ENCODE data around the gene UBE2L3.
"Not testable (repeated sequence)": the region's sequence is repeated elsewhere in the genome, so short reads cannot be mapped to it uniquely, and the experiment has no call there.

Gene UBE2L3

GRCh38 chr22:21633481-21633880 lies 66.0 kb downstream of the UBE2L3 start:
- no peak for DNase-seq (ENCODE audit: extremely low read depth, low read depth)
- TF ChIP-seq, protein P1, sequence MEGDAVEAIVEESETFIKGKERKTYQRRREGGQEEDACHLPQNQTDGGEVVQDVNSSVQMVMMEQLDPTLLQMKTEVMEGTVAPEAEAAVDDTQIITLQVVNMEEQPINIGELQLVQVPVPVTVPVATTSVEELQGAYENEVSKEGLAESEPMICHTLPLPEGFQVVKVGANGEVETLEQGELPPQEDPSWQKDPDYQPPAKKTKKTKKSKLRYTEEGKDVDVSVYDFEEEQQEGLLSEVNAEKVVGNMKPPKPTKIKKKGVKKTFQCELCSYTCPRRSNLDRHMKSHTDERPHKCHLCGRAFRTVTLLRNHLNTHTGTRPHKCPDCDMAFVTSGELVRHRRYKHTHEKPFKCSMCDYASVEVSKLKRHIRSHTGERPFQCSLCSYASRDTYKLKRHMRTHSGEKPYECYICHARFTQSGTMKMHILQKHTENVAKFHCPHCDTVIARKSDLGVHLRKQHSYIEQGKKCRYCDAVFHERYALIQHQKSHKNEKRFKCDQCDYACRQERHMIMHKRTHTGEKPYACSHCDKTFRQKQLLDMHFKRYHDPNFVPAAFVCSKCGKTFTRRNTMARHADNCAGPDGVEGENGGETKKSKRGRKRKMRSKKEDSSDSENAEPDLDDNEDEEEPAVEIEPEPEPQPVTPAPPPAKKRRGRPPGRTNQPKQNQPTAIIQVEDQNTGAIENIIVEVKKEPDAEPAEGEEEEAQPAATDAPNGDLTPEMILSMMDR (IDR thresholded peaks at IDR 0.05; ENCODE audit: low read depth, low read length), result no peak

DNA sequence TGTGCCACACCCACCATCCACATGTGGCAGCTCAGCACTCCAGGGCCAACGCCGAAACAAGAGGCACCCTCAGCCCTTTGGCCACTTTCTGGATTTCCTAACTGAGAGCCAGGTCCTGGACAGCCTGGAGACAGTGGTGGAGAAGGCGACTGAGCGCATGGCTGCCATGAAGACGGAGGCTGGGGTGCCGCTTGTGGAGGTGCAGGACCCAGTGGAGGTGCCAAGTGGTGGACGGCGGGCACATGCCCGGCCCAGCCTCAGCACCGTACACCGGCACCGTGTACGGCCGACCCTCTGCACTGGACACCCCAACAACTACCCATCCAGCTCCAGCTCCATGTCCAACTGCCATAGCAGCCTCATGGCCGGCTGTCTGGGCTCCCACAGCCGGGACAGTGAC lies 66.6 kb downstream of the UBE2L3 start:
- no peak for DNase-seq (ENCODE audit: extremely low read depth, low read depth)
- TF ChIP-seq, protein P1 (IDR thresholded peaks at IDR 0.05; ENCODE audit: low read depth, low read length), result no peak

DNA sequence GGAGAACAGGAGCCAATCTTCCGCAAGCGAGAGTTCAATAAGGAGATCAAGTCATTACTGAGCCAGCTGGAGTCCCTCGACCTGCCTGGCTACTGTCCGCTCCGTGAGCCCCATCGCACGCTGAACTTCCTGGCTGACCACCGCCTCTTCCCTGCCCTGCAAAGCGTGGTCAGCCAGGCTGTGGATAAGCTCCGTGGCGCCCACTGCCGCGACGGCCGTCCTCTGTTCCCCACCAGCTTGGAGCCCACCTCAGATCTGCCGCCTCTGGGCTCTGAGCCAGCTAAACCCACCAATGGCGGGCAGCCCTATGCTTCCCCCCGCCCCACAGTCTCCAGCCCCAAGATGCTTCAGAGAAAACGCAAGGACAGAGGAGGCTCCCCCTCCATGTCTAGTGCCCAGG lies 67.3 kb downstream of the UBE2L3 start:
- no peak for DNase-seq (ENCODE audit: extremely low read depth, low read depth)
- TF ChIP-seq, protein P1 (IDR thresholded peaks at IDR 0.05; ENCODE audit: low read depth, low read length), result no peak

- DNase-seq (ENCODE audit: extremely low read depth, low read depth), result no peak
- TF ChIP-seq, protein P1 (IDR thresholded peaks at IDR 0.05; ENCODE audit: low read depth, low read length), result no peak
Observed at GRCh38 chr22:21635771-21636510, 68.4 kb downstream of the UBE2L3 start.

- TF ChIP-seq, protein P1 (IDR thresholded peaks at IDR 0.05; ENCODE audit: low read depth, low read length), result no peak
- DNase-seq (ENCODE audit: extremely low read depth, low read depth), result no peak
Observed at GRCh38 chr22:21636629-21637218, 69.2 kb downstream of the UBE2L3 start.

DNA sequence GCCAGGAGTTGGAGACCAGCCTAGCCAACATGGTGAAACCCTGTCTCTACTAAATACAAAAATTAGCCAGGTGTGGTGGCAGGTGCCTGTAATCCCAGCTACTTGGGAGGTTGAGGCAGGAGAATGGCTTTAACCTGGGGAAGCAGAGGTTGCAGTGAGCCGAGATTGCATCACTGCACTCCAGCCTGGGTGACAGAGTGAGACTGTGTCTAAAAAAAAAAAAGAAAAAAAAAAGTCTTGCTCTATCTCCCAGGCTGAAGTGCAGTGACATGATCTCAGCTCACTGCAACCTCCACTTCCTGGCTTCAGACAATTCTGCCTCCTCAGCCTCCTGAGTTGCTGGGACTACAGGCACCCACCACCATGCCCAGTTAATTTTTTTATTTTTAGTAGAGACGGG lies 69.9 kb downstream of the UBE2L3 start:
- DNase-seq (ENCODE audit: extremely low read depth, low read depth), result not testable (repeated sequence)

- no peak for DNase-seq (ENCODE audit: extremely low read depth, low read depth)
- TF ChIP-seq, protein P1 (IDR thresholded peaks at IDR 0.05; ENCODE audit: low read depth, low read length), result no peak
Observed at GRCh38 chr22:21639359-21639758, 71.8 kb downstream of the UBE2L3 start.

DNA sequence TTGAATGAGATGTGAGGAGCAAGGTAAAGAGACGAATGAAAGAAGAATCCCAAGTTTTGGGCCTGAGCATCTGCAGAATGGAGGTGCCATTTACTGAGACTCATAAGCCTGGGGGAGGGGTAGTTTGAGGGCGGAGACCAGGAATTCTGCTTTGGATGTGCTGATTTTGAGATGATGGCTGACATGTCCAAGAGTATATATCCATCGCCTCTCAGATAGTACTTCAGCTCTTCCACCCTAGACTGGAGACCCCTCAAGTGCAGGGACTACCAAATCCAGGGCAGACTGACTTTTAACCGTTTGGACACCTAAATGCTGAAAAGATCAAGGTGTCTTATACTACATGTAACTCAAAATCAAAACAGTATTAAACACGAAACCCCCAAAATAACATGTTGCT lies 73.3 kb downstream of the UBE2L3 start:
- DNase-seq (ENCODE audit: extremely low read depth, low read depth), result no peak
- TF ChIP-seq, protein P1 (IDR thresholded peaks at IDR 0.05; ENCODE audit: low read depth, low read length), result no peak

Measured in AG09319 (cell line).